Small intestine (tissue), 7 donors: ENCODE measurements around the gene BSND. TPM values are rescaled to one million over a fixed set of nuclear protein-coding genes. Genes with fewer than 3 reads are reported as not detected.

ENCODE experiments used
- DNase-seq, 2 donors: peaks; one replicate each; pipeline versions ENCODE4 v3.0.0 to v3.0.0-alpha.2; 2013
- FAIRE-seq: peaks from 2 replicates; lab custom pipeline; 2012; peaks lifted over from hg19 to GRCh38; lab: Jason Lieb, UNC
- H3K27ac ChIP-seq, 3 donors: one replicate each; pipeline ENCODE4 v1.5.1; 2013; ENCODE audit warnings: low read length in 2 of 3, mild to moderate bottlenecking in 2 of 3, control low read depth in 1 of 3, inconsistent platforms in 1 of 3, low read depth in 1 of 3, moderate library complexity in 1 of 3
- H3K27me3 ChIP-seq, 3 donors: one replicate each; pipeline ENCODE4 v1.6.1; 2013; ENCODE audit warnings: low read length in 3 of 3, inconsistent platforms in 1 of 3; ENCODE audit not compliant: control insufficient read depth in 3 of 3, insufficient read depth in 3 of 3
- H3K36me3 ChIP-seq, 3 donors: one replicate each; pipeline ENCODE4 v1.6.1; 2013; ENCODE audit warnings: low read length in 3 of 3, inconsistent platforms in 1 of 3, low read depth in 1 of 3, mild to moderate bottlenecking in 1 of 3, moderate library complexity in 1 of 3; ENCODE audit not compliant: control insufficient read depth in 3 of 3, insufficient read depth in 2 of 3
- H3K4me1 ChIP-seq, 3 donors: one replicate each; pipeline ENCODE4 v1.6.1; 2013; ENCODE audit warnings: low read length in 2 of 3, inconsistent platforms in 1 of 3, low read depth in 1 of 3, mild to moderate bottlenecking in 1 of 3, moderate library complexity in 1 of 3; ENCODE audit not compliant: control insufficient read depth in 3 of 3, insufficient read depth in 2 of 3
- H3K4me3 ChIP-seq, 3 donors: one replicate each; pipeline ENCODE4 v1.5.1; 2013; ENCODE audit warnings: low read length in 3 of 3, control low read depth in 1 of 3, inconsistent platforms in 1 of 3, low read depth in 1 of 3, mild to moderate bottlenecking in 1 of 3, moderate library complexity in 1 of 3
- H3K9me3 ChIP-seq, 2 donors: one replicate each; pipeline ENCODE4 v1.6.1; 2013; ENCODE audit warnings: low read depth in 1 of 2, low read length in 1 of 2; ENCODE audit not compliant: control insufficient read depth in 2 of 2, insufficient read depth in 1 of 2
- WGBS, 3 donors: extraction: QIAGEN DNeasy Blood & Tissue Kit; methylation state at CpG; one replicate each; pipeline ENCODE4 v1.1.7; 2013; 5-methylcytosine and 5-hydroxymethylcytosine counted together
- polyA plus RNA-seq, 4 donors: library from polyadenylated mRNA; stranded (reverse) in 3 of 4; unstranded in 1 of 4; fragments of 200-250 nt in 3 of 4; fragments of 120-200 nt in 1 of 4; gene quantifications; one replicate each; pipeline versions ENCODE4 v1.2.1 to v1.2.3, GENCODE V29; 2013
- donor health status: healthy with polysubstance abuse.
- donor health status: control.
- donor health status: control.
- donor health status: Bipolar disorder and iron deficiency.
- donor health status: healthy.

The BSND gene
- polyA plus RNA-seq, 4 donors: 0.01 TPM; not detected in 2

DNA sequence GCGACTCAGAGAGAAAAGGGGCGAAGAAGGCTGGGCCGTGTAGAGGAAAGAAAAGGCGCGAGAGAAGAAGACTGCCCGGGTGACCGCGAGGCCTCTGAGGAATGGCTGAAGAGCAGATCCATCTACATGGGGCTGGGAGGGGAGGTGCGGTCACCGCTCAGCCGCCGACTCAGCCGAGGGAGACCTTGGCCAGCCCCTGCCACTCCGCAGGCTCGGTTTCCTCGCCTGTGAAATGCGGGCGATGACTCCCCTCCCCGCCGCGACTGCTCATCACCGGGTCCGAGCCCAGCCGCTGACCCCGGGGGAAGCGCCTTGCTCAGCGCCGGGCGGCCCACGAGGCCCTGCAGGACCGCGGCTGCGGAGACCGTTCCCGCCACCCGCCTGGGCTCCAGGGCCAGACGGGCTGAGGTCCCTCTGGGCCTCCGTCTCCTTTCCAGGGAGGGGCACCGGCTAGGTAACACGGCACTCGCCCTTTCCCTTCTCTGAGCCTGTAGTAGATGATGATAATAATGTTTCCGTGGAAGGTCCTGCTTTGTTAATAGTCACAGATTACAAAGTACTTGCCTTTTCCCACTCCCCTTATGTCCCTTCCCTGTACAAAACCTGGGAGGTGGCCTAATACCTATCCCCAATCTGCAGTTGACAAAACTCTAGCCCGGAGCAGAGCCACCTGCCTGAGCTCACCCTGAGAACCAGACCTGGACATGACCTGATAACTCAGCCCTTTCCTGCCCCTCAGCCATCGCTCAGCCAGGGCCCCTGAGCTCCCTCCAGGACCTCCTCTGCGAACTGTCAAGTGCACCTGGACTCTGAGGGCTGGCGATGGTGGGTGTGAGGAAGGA is 1.6 kb upstream of the BSND start:
- FAIRE-seq (no peak), DNase-seq (peak in 1 of 2 donors; percentile 44)
- H3K27me3 ChIP-seq: peaks cover 0 to 32% (median 21%) of the 10 kb centered on the region in 3 donors
- H3K4me1 ChIP-seq: peaks cover 0 to 9% (median 0%) of the 10 kb centered on the region in 3 donors
- H3K36me3 ChIP-seq: no peaks in the 10 kb centered on the region
- H3K9me3 ChIP-seq: peaks cover 0 to 3% of the 10 kb centered on the region in 2 donors
- WGBS, 3 donors: 11 to 21% (median 19%) methylated on average over 37 to 46 of the region's 46 CpGs
- peak overlapping the region in 1 of 3 donors; percentile 12 for H3K4me3 ChIP-seq
- H3K27ac ChIP-seq: no peak overlapping the region

DNA sequence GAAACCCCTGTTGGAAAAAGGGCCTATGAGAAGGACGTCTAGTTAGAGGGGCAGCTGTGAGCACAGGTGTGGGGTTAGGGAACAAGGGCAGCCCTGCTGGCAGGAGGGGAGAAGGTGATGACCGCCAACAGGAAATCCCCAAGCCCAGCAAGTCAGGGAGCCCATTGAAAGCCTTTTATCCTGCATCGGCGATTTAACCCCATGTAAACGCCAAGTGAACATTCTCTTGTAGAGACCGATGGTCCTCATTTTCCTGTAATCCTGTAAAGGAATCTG is 1.1 kb upstream of the BSND start:
- WGBS, 3 donors: 71 to 89% (median 82%) methylated on average over 6 of the region's 6 CpGs
- FAIRE-seq: no peak
- peaks cover 0 to 32% (median 21%) of the 10 kb centered on the region in 3 donors for H3K27me3 ChIP-seq

DNA sequence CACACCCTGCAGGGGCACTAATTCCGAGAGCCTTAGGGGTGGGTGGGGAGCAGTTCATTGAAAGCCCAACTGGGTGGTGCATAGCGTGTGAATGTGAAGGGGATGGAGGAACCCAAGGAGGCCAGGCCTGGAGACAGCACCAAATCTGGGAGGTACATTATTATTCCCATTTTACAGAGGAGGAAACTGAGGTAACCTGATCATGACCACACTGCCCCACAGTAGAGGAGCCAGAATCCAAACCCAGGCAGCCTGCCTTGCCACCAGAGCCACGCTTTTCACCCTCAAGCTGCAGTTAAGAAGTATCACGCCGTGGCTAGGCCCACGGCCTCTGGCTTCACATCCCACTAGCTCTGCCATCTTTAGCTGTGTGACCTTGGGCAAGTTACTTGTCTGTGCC is 633 bp upstream of the BSND start:
- peaks cover 0 to 3% of the 10 kb centered on the region in 2 donors for H3K9me3 ChIP-seq
- FAIRE-seq (no peak), DNase-seq (no peak)
- no peak overlapping the region for H3K27ac ChIP-seq
- H3K4me1 ChIP-seq: peaks cover 0 to 9% (median 0%) of the 10 kb centered on the region in 3 donors
- H3K36me3 ChIP-seq: no peaks in the 10 kb centered on the region
- H3K4me3 ChIP-seq: no peak overlapping the region
- 89 to 93% (median 91%) methylated on average over 6 of the region's 6 CpGs for WGBS, 3 donors
- H3K27me3 ChIP-seq: peaks cover 0 to 32% (median 21%) of the 10 kb centered on the region in 3 donors

More for the DNA sequence above, 1.1 kb upstream of the BSND start:
- Histone ChIP-seq H3K4me3 (no peak overlapping the region), H3K36me3 (no peaks in the 10 kb centered on the region), H3K9me3 (peaks cover 0 to 3% of the 10 kb centered on the region in 2 donors), H3K4me1 (peaks cover 0 to 9% (median 0%) of the 10 kb centered on the region in 3 donors), H3K27ac (no peak overlapping the region)
- no peak for DNase-seq

DNA sequence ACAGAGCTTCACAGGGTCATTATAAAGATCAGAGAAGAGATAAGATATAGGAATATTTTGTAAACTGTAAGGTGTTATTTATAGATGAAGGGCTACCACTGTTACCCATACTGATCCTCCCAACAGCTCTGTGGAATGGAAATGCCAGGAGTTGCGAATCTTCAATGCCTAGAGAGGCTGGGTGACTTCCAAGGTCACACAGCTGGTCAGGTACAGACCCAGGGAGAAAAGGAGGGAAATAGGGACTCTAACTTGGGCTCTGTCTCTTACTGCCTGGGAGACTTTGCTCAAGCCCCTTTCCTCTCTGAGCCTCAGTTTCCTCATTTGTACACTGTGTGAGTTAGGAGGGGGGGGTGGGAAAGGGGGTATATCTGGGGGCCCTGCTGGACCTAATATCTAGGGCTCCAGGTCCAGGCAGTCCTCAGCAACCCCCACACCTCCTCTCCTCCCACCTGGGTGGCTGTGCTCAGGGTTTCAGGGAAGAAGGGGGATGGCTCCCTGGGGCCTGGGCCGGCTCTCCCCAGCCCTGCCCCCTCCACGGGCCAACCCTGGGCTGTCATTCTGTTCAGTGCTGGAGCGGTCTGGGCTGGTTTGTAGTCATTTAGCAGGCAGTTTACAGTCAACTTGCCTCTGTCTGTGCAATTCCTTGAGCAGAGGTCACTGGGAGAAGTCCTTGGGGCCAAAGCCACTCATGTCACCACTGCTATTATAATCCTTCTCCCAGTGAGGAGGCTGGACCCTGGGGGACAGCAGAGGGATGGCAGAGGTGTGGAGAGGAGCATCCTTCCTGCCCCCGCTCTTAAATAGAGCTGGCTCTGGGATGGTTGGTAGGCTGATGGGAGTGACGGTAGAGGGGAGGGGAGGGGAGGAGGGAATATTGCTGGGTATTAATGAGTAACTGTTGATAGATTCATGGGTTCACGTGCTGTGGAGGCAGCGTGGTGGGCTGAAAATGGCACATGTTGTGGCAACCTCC is 1.7 kb downstream of the BSND start:
- 39 to 58% (median 48%) methylated on average over 8 of the region's 8 CpGs for WGBS, 3 donors

DNA sequence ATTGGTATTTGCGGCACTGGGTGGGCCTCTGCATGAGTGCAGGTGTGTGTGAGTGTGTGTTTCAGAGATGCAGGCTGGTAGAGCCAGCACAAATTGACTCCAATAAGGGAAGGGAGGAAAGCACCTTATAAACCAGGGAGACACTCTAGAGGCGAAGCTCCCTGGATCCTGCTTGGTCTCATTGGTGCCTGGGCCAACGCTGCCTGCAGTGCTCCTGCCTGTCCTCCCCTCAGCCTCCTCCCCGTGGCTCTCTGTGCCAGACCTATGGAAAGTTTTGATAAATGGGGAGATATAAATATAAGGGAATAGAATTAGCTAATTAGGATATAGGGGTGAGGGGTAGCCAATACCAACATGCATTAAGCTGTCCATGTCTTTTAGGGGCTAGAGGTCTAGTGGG is 2.6 kb downstream of the BSND start:
- no peak overlapping the region for H3K27ac ChIP-seq
- DNase-seq (no peak), FAIRE-seq (no peak)
- H3K4me3 ChIP-seq: no peak overlapping the region
- peaks cover 0 to 17% (median 14%) of the 10 kb centered on the region in 3 donors for H3K27me3 ChIP-seq
- H3K4me1 ChIP-seq: peaks cover 0 to 6% (median 0%) of the 10 kb centered on the region in 3 donors
- no peaks in the 10 kb centered on the region for H3K36me3 ChIP-seq
- WGBS, 3 donors: 77 to 89% (median 85%) methylated on average over 4 of the region's 4 CpGs
- peaks cover 0 to under 1% of the 10 kb centered on the region in 2 donors for H3K9me3 ChIP-seq

More for the DNA sequence above, 1.7 kb downstream of the BSND start:
- H3K4me1 ChIP-seq: peaks cover 0 to 9% (median 0%) of the 10 kb centered on the region in 3 donors
- no peak overlapping the region for H3K27ac ChIP-seq
- FAIRE-seq (no peak), DNase-seq (no peak)
- no peak overlapping the region for H3K4me3 ChIP-seq
- peaks cover 0 to 27% (median 16%) of the 10 kb centered on the region in 3 donors for H3K27me3 ChIP-seq
- peaks cover 0 to 3% of the 10 kb centered on the region in 2 donors for H3K9me3 ChIP-seq
- H3K36me3 ChIP-seq: no peaks in the 10 kb centered on the region

DNA sequence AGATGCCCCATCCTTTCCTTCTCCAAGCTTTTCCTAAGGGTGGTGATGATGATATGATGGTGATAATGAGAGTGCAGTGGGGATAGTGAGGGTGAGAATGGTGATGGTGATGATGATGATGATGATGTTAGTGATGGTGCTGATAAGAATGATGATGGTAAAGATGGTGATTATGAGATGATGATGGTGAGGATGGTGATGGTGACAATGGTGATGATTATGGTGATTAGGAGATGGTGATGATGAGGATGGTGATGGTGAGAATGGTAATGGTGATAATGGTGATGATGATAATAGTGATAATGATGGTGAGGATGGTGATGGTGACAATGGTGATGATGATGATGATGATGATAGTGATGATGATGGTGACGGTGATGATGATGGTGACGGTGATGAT is 4.0 kb downstream of the BSND start:
- Histone ChIP-seq H3K9me3 (no peaks in the 10 kb centered on the region), H3K27me3 (peaks cover 0 to 7% (median 4%) of the 10 kb centered on the region in 3 donors), H3K36me3 (no peaks in the 10 kb centered on the region), H3K4me1 (no peaks in the 10 kb centered on the region), H3K27ac (no peak overlapping the region), H3K4me3 (no peak overlapping the region)
- no peak for FAIRE-seq
- no peak for DNase-seq
- WGBS, 3 donors: 47 to 53% (median 49%) methylated on average over 2 of the region's 2 CpGs

DNA sequence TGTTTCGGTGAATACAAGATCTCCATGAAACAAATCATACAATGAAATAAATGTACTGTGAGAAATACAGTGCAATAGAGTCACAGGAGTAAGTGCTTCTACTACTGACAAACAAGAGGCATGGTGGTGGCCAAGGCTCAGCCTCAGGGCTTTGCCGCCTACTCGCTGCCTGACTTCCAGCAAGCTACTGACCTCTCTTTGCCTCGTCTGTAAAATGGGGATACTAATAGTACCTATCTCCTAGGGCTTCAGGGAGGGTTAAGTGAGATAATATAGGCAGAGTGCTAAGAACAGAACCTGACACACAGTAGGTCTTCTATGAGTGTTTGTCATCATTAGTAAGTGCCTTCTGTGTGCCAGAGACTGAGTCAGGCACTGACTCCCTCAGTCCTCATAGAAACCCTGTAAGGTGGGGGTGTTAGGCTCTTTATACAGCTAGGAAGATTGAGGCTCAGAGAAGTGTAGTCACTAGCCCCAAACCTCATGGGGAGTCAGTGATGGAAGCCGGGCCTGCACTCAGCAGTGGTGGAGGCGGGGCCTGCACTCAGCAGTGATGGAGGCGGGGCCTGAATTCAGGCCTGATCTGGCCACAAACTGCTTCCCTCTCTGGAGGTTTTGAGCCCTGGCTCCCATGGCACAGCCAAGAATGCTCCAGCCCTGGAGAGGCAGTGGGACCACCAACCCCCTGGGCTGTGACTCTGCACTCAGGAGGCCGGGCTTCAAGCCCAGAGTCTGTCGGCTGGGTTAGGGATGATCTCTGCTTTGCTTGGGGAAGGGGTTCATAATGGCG is 6.8 kb downstream of the BSND start:
- Histone ChIP-seq H3K4me1 (no peaks in the 10 kb centered on the region), H3K27ac (no peak overlapping the region), H3K27me3 (no peaks in the 10 kb centered on the region), H3K4me3 (no peak overlapping the region), H3K9me3 (peaks cover 0 to 15% of the 10 kb centered on the region in 2 donors), H3K36me3 (no peaks in the 10 kb centered on the region)
- WGBS, 3 donors: 84 to 86% (median 85%) methylated on average over 10 of the region's 10 CpGs
- DNase-seq (no peak), FAIRE-seq (no peak)
